GM19193 (cell line): ENCODE results near the gene NOLC1.

ENCODE experiments used
- POLR2A ChIP-seq: IDR thresholded peaks from 4 replicates; pipeline ENCODE4 v1.6.1; 2011; ENCODE audit not compliant: insufficient read depth, insufficient read length; ENCODE audit errors: extremely low read depth

NOLC1 gene

DNA sequence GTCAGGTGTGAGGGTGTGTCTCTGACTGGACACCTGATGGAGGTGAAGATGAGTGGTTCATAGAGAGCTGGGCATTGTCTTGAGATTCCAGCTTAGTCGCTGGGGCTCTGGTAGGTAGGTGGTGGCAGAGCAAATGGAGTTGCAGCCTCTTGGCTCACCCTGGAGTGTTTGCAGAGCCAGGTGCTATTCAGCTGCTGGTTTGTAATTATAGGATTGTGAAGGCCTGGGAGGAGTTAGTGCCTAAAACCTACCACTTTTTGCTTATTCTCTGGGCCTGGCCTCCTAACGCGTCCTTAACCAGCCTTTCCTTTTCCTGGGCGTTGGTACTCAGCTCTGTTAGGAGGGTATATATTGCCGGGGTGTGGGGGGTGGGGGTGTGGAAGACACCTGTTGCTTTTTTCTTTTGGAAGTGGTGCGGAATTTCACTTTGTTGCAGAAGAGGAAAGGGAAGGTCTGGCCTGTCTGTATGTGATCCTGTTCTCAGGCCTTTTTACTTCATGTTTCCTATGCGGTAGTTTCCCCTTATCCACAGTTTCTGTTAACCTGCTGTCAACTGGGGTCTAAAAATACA, 16.1 kb upstream of the NOLC1 start:
- no peak for TF ChIP-seq POLR2A

DNA sequence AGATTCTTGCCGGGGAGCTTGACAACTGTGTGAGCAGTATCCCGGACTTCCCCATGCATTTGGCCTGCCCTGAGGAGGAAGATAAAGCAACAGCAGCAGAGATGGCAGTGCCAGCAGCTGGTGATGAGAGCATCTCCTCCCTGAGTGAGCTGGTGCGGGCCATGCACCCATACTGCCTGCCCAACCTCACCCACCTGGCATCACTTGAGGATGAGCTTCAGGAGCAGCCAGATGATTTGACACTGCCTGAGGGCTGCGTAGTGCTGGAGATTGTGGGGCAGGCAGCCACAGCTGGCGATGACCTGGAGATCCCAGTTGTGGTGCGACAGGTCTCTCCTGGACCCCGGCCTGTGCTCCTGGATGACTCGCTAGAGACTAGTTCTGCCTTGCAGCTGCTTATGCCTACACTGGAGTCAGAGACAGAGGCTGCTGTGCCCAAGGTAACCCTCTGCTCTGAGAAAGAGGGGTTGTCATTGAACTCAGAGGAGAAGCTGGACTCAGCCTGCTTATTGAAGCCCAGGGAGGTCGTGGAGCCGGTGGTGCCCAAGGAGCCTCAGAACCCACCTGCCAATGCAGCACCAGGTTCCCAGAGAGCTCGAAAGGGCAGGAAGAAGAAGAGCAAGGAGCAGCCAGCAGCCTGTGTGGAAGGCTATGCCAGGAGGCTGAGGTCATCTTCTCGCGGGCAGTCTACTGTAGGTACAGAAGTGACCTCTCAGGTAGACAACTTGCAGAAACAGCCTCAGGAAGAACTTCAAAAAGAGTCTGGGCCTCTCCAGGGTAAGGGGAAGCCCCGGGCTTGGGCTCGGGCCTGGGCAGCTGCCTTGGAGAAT, 12.7 kb upstream of the NOLC1 start:
- no peak for TF ChIP-seq POLR2A

DNA sequence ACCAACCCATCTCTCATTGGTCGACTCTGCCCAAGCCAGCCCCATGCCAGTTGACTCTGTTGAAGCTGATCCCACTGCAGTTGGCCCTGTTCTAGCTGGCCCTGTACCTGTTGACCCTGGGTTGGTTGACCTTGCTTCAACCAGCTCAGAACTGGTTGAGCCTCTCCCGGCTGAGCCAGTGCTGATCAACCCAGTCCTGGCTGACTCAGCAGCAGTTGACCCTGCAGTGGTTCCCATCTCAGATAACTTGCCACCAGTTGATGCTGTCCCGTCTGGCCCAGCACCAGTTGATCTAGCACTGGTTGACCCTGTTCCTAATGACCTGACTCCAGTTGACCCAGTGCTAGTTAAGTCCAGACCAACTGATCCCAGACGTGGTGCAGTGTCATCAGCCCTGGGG, 12.0 kb upstream of the NOLC1 start:
- no peak for TF ChIP-seq POLR2A

DNA sequence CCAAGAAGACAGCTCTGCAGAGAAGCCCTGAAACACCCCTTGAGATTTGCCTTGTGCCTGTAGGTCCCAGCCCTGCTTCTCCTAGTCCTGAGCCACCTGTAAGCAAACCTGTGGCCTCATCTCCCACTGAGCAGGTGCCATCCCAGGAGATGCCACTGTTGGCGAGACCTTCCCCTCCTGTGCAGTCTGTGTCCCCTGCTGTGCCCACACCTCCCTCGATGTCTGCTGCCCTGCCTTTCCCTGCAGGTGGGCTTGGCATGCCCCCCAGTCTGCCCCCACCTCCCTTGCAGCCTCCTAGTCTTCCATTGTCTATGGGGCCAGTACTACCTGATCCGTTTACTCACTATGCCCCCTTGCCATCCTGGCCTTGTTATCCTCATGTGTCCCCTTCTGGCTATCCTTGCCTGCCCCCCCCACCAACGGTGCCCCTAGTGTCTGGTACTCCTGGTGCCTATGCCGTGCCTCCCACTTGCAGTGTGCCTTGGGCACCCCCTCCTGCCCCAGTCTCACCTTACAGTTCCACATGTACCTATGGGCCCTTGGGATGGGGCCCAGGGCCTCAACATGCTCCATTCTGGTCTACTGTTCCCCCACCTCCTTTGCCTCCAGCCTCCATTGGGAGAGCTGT, 11.2 kb upstream of the NOLC1 start:
- no peak for TF ChIP-seq POLR2A

DNA sequence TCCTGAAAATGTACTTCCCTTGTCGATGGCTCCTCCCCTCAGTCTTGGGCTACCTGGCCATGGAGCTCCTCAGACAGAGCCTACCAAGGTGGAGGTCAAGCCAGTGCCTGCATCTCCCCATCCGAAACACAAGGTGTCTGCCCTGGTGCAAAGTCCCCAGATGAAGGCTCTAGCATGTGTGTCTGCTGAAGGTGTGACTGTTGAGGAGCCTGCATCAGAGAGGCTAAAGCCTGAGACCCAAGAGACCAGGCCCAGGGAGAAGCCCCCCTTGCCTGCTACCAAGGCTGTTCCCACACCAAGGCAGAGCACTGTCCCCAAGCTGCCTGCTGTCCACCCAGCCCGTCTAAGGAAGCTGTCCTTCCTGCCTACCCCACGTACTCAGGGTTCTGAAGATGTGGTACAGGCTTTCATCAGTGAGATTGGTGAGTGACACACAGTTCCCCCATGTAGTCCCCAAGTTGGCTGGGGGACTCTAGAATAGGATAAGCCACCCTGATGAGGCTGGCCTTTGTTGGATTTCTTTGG, 10.5 kb upstream of the NOLC1 start:
- TF ChIP-seq POLR2A = no peak

DNA sequence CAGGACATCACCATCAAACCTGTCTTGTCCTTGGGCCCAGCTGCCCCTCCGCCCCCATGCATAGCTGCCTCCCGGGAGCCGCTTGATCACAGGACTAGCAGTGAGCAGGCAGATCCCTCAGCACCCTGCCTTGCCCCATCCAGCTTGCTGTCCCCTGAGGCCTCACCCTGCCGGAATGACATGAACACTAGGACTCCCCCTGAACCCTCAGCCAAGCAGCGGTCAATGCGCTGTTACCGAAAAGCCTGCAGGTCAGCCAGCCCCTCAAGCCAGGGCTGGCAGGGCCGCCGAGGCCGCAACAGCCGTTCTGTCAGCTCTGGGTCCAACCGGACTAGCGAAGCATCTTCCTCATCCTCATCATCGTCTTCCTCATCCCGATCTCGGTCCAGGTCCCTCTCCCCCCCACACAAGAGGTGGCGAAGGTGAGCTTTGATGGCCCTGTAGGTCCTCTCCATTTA, 5.2 kb upstream of the NOLC1 start:
- no peak for TF ChIP-seq POLR2A

DNA sequence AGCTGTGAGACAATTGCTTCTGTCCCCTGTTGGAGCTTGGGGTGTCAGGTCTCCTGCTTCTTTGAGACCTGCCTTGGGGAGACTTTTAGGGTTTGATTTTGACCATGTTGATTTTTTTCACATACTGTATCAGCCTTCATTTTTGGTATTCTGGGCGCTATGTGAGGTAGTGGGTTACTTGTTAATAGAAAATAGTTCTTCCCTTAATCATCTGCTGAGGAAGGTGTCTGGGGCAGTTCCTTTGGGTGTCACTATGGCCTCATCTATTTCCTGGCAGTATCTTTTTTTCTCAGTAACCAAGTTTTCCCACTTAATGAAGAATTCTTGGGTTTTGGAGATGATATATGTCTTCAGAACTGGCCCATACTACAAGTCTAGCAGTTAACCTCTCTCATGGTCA, 4.6 kb upstream of the NOLC1 start:
- no peak for TF ChIP-seq POLR2A

DNA sequence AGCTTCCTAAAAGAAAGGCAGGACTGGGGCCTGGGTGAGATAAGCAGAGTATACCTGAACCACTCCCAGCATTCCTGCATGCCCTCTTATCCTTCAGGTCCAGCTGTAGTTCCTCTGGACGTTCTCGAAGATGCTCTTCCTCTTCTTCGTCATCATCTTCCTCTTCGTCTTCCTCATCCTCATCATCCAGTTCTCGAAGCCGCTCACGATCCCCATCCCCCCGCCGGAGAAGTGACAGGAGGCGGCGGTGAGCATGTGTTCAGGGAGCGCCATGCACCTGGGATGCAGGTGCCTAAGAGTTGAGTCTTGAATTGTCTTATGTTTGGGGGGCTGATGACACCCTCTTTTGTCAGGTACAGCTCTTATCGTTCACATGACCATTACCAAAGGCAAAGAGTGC, 3.9 kb upstream of the NOLC1 start:
- TF ChIP-seq POLR2A = peak; percentile 13

DNA sequence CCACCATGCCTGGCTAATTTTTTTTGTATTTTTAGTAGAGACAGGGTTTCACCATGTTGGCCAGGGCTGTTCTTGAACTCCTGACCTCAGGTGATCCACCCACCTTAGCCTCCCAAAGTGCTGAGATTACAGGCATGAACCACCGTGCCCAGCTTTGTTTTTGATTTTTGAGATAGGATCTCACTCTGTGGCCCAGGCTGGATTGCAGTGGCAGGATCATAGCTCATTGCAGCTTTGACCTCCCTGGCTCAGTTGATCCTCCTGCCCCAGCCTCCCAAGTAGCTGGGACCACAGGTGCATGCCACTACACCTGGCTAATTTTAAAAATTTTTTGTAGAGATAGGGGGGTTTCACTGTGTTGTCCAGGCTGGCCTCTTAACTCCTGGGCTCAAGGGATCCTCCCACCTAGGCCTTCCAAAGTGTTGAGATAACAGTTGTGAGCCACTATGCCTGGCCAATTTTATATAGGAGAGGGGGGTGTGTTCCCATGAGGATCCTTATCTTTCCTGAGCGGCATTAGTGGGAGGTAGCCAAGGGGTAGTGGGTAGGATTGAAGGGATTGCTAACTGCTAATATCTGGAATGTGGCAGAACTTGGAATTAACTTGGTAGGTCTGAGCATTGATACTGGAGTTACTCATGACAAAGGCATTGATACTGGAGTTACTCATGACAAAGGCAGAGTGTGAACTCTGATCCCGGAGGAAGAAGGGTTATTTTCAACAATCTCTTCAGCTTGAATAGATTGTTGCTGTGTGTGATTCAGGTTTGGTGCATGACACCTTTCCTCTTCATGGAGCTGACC, 1.0 kb upstream of the NOLC1 start:
- no peak for TF ChIP-seq POLR2A

DNA sequence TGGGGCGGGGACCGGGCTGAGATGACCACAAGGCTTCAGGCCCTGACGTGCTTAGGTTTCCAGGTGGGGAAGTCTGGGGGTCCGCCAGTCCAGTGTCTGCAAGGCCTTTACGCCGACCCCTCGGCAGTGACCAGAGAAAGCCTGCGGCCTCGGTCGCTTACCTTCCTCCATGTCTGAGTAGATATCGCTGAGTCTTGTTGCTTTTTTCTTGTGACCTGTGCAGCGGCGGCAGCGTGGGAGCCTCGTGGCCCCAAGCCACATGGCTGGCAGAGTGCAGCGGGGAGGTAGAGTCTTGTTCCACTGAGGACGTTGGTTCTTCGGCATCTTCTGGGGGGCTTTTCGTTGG, 329 bp downstream of the NOLC1 start:
- TF ChIP-seq POLR2A = no peak

DNA sequence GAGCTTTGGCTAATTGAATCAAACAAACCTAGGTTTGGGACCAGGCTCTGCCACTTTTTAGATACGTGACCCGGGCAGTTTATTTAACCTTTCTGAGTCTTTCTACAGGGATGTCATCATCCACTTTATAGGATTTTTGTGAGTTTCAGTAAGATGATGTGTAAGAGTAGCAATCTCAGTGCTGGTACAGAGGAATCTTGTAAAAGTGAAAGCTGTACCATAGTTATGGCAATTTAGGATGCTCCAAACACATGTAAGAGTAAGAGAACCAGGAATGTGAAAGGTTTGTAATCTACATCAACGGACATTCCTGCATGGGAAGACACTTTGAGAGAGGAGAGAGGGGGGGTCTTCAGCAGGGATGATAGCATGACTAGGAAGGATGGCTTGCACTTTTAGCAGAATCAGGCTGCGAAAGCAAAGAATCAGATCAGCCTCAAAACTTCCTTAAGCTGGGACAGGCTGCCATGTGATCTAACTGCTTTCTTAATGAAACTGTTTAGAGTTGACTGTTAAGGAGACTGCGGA, 968 bp downstream of the NOLC1 start:
- no peak for TF ChIP-seq POLR2A

DNA sequence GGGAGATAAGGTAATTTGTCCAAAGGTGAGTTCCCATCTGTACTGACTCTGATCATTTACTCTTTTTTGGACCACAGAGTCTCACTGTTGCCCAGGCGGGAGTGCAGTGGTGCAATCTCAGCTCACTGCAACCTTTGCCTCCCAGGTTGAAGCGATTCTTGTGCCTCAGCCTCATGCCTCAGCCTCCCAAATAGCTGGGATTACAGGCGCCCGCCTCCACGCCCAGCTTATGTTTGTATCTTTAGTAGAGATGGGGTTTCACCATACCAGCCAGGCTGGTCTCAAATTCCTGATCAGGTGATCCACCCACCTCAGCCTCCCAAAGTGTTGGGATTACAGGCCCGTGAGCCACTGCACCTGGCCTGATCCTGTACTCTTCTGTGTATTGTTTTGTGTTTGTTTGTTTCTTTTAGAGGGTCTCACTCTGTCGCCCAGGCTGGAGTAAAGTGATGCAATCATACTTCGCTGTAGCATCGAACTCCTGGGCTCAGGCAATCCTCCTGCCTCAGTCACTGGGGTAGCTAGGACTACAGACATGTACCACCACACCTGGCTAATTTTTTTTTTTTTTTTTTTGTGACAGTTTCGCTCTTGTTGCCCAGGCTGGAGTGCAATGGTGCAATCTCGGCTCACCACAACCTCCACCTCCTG, 2.4 kb downstream of the NOLC1 start:
- TF ChIP-seq POLR2A = no peak

DNA sequence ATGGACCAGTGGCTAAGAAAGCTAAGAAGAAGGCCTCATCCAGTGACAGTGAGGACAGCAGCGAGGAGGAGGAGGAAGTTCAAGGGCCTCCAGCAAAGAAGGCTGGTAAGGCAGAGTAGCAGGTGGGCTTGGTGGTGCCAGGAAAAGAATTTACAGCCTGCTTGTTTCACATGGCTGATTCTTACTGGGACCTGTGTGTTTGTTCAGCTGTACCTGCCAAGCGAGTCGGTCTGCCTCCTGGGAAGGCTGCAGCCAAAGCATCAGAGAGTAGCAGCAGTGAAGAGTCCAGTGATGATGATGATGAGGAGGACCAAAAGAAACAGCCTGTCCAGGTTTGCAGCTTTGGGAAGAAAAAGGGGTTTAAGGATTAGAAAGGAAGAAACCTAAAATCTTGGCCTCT, 5.0 kb downstream of the NOLC1 start:
- no peak for TF ChIP-seq POLR2A

DNA sequence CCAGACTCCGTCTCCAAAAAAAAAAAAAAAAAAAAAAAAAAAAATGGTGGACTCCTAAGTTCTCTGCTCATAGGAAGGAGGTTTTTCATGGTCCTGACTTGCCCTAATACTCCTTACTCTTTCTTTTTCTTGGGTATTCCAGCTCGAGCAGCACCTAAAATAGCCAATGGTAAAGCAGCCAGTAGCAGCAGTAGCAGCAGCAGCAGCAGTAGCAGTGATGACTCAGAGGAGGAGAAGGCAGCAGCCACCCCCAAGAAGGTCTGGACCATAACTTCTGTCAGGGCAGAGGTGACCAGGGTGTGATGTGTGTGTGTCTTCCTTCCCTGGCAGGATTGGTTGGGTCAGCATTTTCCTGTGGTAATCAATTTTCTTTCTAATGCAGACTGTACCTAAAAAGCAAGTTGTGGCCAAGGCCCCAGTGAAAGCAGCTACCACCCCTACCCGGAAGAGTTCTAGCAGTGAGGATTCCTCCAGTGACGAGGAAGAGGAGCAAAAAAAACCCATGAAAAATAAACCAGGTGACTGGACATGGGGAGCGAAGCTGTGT, 6.9 kb downstream of the NOLC1 start:
- TF ChIP-seq POLR2A = no peak
